ENCODE results near the gene NAA80.

GRCh38 chr3:50294089-50294488 lies 5.1 kb downstream of the NAA80 start:
- TF ChIP-seq POLR2A (IDR thresholded peaks at IDR 0.05) (no peak), CTCF (IDR thresholded peaks at IDR 0.05) (no peak)
